ENCODE measurements around the gene ZDHHC14. TPM values are rescaled to one million over a fixed set of nuclear protein-coding genes. Genes with fewer than 3 reads are reported as not detected.

Gene ZDHHC14
- total RNA-seq, 1 experiment from 2014 or later: 3.2 TPM

- Histone ChIP-seq H3K9me3 (ENCODE audit: low read depth, low read length, poor library complexity, severe bottlenecking) (no peaks in the 10 kb centered on the region), H3K27ac (ENCODE audit: low read depth, low read length, poor library complexity, severe bottlenecking) (no peak overlapping the region), H3K4me1 (ENCODE audit: insufficient read depth, low read length, poor library complexity, severe bottlenecking) (no peaks in the 10 kb centered on the region), H3K27me3 (replicated peaks; ENCODE audit: insufficient read depth, low read depth, low read length, poor library complexity) (no peaks in the 10 kb centered on the region), H3K4me3 (ENCODE audit: low read depth, low read length, poor library complexity, severe bottlenecking) (no peak overlapping the region), H3K36me3 (ENCODE audit: insufficient read depth, low read length, poor library complexity, severe bottlenecking) (no peaks in the 10 kb centered on the region)
- BruUV-seq (replicated peaks): no TSS peak
- TF ChIP-seq EZH2 (IDR thresholded peaks at IDR 0.05; ENCODE audit: borderline replicate concordance, low read depth, low read length, poor library complexity, severe bottlenecking) (no peak), CTCF (conservative IDR thresholded peaks at IDR 0.05; ENCODE audit: low read depth, low read length) (no peak)
- ChIA-PET POLR2A (ENCODE audit: low non-redundant PET) (no interaction called here), CTCF (no interaction called here)
- intact Hi-C loops (cut with micrococcal nuclease; ENCODE audit: unreplicated experiment): no loop called here
- no peak for DNase-seq (ENCODE audit: low spot score)
These were observed 188.6 kb downstream of the ZDHHC14 start for GRCh38 chr6:157569543-157569942.

GRCh38 chr6:157570104-157570503 is 189.1 kb downstream of the ZDHHC14 start:
- H3K4me3 ChIP-seq (ENCODE audit: low read depth, low read length, poor library complexity, severe bottlenecking): no peak overlapping the region
- H3K36me3 ChIP-seq (ENCODE audit: insufficient read depth, low read length, poor library complexity, severe bottlenecking): no peaks in the 10 kb centered on the region
- H3K27me3 ChIP-seq (replicated peaks; ENCODE audit: insufficient read depth, low read depth, low read length, poor library complexity): no peaks in the 10 kb centered on the region
- H3K9me3 ChIP-seq (ENCODE audit: low read depth, low read length, poor library complexity, severe bottlenecking): no peaks in the 10 kb centered on the region
- CTCF ChIA-PET: no interaction called here
- H3K27ac ChIP-seq (ENCODE audit: low read depth, low read length, poor library complexity, severe bottlenecking): no peak overlapping the region
- TF ChIP-seq CTCF (conservative IDR thresholded peaks at IDR 0.05; ENCODE audit: low read depth, low read length): no peak
- no peak for TF ChIP-seq EZH2 (IDR thresholded peaks at IDR 0.05; ENCODE audit: borderline replicate concordance, low read depth, low read length, poor library complexity, severe bottlenecking)
- H3K4me1 ChIP-seq (ENCODE audit: insufficient read depth, low read length, poor library complexity, severe bottlenecking): no peaks in the 10 kb centered on the region
- no peak for DNase-seq (ENCODE audit: low spot score)
- intact Hi-C loops (cut with micrococcal nuclease; ENCODE audit: unreplicated experiment): no loop called here
- BruUV-seq (replicated peaks): no TSS peak
- POLR2A ChIA-PET (ENCODE audit: low non-redundant PET): no interaction called here

- no peaks in the 10 kb centered on the region for H3K36me3 ChIP-seq (ENCODE audit: insufficient read depth, low read length, poor library complexity, severe bottlenecking)
- no peaks in the 10 kb centered on the region for H3K4me1 ChIP-seq (ENCODE audit: insufficient read depth, low read length, poor library complexity, severe bottlenecking)
- no peak overlapping the region for H3K27ac ChIP-seq (ENCODE audit: low read depth, low read length, poor library complexity, severe bottlenecking)
- no peaks in the 10 kb centered on the region for H3K9me3 ChIP-seq (ENCODE audit: low read depth, low read length, poor library complexity, severe bottlenecking)
- ChIA-PET POLR2A (ENCODE audit: low non-redundant PET) (no interaction called here), CTCF (no interaction called here)
- DNase-seq (ENCODE audit: low spot score): no peak
- no peaks in the 10 kb centered on the region for H3K27me3 ChIP-seq (replicated peaks; ENCODE audit: insufficient read depth, low read depth, low read length, poor library complexity)
- no peak for TF ChIP-seq EZH2 (IDR thresholded peaks at IDR 0.05; ENCODE audit: borderline replicate concordance, low read depth, low read length, poor library complexity, severe bottlenecking)
- no peak for TF ChIP-seq CTCF (conservative IDR thresholded peaks at IDR 0.05; ENCODE audit: low read depth, low read length)
- H3K4me3 ChIP-seq (ENCODE audit: low read depth, low read length, poor library complexity, severe bottlenecking): no peak overlapping the region
- BruUV-seq (replicated peaks): no TSS peak
- intact Hi-C loops (cut with micrococcal nuclease; ENCODE audit: unreplicated experiment): no loop called here
These were observed 189.8 kb downstream of the ZDHHC14 start for GRCh38 chr6:157570752-157571151.

Data from A673 (cell line).